Cerebellar cortex (tissue), 1 donor: ENCODE data around the gene DRC7.

Experiments used
- DNase-seq: peaks from one replicate; pipeline ENCODE4 v3.0.0-alpha.2; 2015; ENCODE audit warnings: low spot score

DRC7 gene

GRCh38 chr16:57694725-57695679 is at the start of gene DRC7:
Gene DRC7, plus strand, starts transcription at chr16:57694806. Its CDS starts 3,144 bp downstream, at chr16:57697950.
- DNase-seq, result peak; percentile 30

- no peak for DNase-seq
These were observed 49.4 kb upstream of the DRC7 start for GRCh38 chr16:57645169-57645568.

- no peak for DNase-seq
These were observed 48.8 kb upstream of the DRC7 start for GRCh38 chr16:57645691-57646387.

- no peak for DNase-seq
These were observed 48.1 kb upstream of the DRC7 start for GRCh38 chr16:57646388-57647039.

- DNase-seq, result no peak
These were observed 47.3 kb upstream of the DRC7 start for GRCh38 chr16:57647136-57647875.

GRCh38 chr16:57648125-57648524 is 46.5 kb upstream of the DRC7 start:
- no peak for DNase-seq

- DNase-seq, result peak; percentile 69
These were observed 45.8 kb upstream of the DRC7 start for GRCh38 chr16:57648581-57649442.

GRCh38 chr16:57649443-57649751 is 45.2 kb upstream of the DRC7 start:
- no peak for DNase-seq

- no peak for DNase-seq
These were observed 44.8 kb upstream of the DRC7 start for GRCh38 chr16:57649846-57650245.

- no peak for DNase-seq
These were observed 43.0 kb upstream of the DRC7 start for GRCh38 chr16:57651344-57652333.

GRCh38 chr16:57652695-57653471 is 41.7 kb upstream of the DRC7 start:
- no peak for DNase-seq

GRCh38 chr16:57653936-57654335 is 40.7 kb upstream of the DRC7 start:
- no peak for DNase-seq

- no peak for DNase-seq
These were observed 38.2 kb upstream of the DRC7 start for GRCh38 chr16:57656342-57656955.

GRCh38 chr16:57657228-57657627 is 37.4 kb upstream of the DRC7 start:
- DNase-seq, result no peak

GRCh38 chr16:57658130-57658877 is 36.3 kb upstream of the DRC7 start:
- DNase-seq, result no peak

- no peak for DNase-seq
These were observed 35.5 kb upstream of the DRC7 start for GRCh38 chr16:57658878-57659674.
